ENCODE results near the gene S100A2.

DNA sequence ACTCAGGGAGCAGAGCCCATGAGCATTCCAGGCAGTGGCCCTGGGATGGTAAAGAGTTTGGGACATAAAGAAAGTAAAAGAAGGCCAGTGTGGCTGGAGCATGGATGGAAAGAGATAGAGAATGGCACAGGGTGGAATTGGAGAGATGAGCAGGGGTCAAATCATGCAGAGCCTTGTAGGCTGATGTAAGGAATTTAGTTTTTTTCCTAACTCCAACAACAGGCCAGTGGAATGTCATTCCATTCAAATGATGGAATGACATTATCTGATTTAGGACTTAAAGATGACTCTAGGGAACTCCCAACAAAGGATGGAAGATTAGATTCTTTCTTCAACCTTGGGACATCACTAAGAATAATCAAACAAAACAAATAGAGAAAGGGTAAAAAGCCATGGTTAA lies 12.8 kb upstream of the S100A2 start:
- TF ChIP-seq, protein P1, sequence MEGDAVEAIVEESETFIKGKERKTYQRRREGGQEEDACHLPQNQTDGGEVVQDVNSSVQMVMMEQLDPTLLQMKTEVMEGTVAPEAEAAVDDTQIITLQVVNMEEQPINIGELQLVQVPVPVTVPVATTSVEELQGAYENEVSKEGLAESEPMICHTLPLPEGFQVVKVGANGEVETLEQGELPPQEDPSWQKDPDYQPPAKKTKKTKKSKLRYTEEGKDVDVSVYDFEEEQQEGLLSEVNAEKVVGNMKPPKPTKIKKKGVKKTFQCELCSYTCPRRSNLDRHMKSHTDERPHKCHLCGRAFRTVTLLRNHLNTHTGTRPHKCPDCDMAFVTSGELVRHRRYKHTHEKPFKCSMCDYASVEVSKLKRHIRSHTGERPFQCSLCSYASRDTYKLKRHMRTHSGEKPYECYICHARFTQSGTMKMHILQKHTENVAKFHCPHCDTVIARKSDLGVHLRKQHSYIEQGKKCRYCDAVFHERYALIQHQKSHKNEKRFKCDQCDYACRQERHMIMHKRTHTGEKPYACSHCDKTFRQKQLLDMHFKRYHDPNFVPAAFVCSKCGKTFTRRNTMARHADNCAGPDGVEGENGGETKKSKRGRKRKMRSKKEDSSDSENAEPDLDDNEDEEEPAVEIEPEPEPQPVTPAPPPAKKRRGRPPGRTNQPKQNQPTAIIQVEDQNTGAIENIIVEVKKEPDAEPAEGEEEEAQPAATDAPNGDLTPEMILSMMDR (conservative IDR thresholded peaks at IDR 0.05): no peak
- no peak for TF ChIP-seq EZH2 (IDR thresholded peaks at IDR 0.05; ENCODE audit: low read depth)

Measured in PC-9 (cell line).